Loucy (cell line): ENCODE data around the gene METTL4.

Experiments
- H2AFZ ChIP-seq: fragments of 200-600 bp; sonication (generic); 2 replicates; pipeline ENCODE4 v1.6.0; 2016; ENCODE audit warnings: antibody characterized with exemption, mild to moderate bottlenecking, low read length, moderate library complexity
- H3F3A ChIP-seq: fragments of 200-600 bp; 2 replicates; pipeline ENCODE4 v1.6.0; 2016; ENCODE audit warnings: antibody characterized with exemption, low read depth, mild to moderate bottlenecking
- H3K27me3 ChIP-seq: fragments of 200-600 bp; sonication (generic); 2 replicates; pipeline ENCODE4 v1.6.1; 2014; ENCODE audit warnings: low read length, mild to moderate bottlenecking; ENCODE audit not compliant: insufficient read depth, poor library complexity, severe bottlenecking
- H3K36me3 ChIP-seq: fragments of 200-600 bp; sonication (generic); 2 replicates; pipeline ENCODE4 v1.6.1; 2016; ENCODE audit warnings: low read length; ENCODE audit not compliant: insufficient read depth
- H3K4me1 ChIP-seq: fragments of 200-600 bp; sonication (generic); 2 replicates; pipeline ENCODE4 v1.5.1; 2014; ENCODE audit warnings: low read length, mild to moderate bottlenecking; ENCODE audit not compliant: insufficient read depth, poor library complexity, severe bottlenecking
- H3K4me2 ChIP-seq: fragments of 200-600 bp; sonication (generic); 2 replicates; pipeline ENCODE4 v1.6.0; 2014; ENCODE audit warnings: antibody characterized with exemption, low read length, low read depth, mild to moderate bottlenecking; ENCODE audit not compliant: poor library complexity, severe bottlenecking
- H3K4me3 ChIP-seq: fragments of 200-600 bp; sonication (generic); 2 replicates; pipeline ENCODE4 v1.5.1; 2014; ENCODE audit warnings: low read length, mild to moderate bottlenecking, mixed read lengths; ENCODE audit not compliant: poor library complexity, severe bottlenecking
- H3K79me2 ChIP-seq: fragments of 200-600 bp; sonication (generic); 2 replicates; pipeline ENCODE4 v1.6.1; 2014; ENCODE audit warnings: low read length; ENCODE audit not compliant: insufficient read depth
- H3K9ac ChIP-seq: fragments of 200-600 bp; sonication (generic); 2 replicates; pipeline ENCODE4 v1.6.0; 2014; ENCODE audit warnings: mild to moderate bottlenecking, low read depth, low read length, moderate library complexity; ENCODE audit not compliant: poor library complexity, severe bottlenecking
- H3K9me2 ChIP-seq: fragments of 200-600 bp; sonication (generic); replicated peaks from 2 replicates; pipeline ENCODE4 v1.6.1; 2016; ENCODE audit warnings: low read depth, low read length, mixed read lengths
- H3K9me3 ChIP-seq: fragments of 200-600 bp; sonication (generic); 2 replicates; pipeline ENCODE4 v1.6.1; 2014; ENCODE audit warnings: mild to moderate bottlenecking, antibody characterized with exemption, low read length, low read depth; ENCODE audit not compliant: insufficient read depth
- H4K20me1 ChIP-seq: fragments of 200-600 bp; sonication (generic); 2 replicates; pipeline ENCODE4 v1.6.0; 2014; ENCODE audit warnings: antibody characterized with exemption, low read length, mild to moderate bottlenecking; ENCODE audit not compliant: insufficient read depth, poor library complexity, severe bottlenecking
- CTCF ChIP-seq: fragments of 200-600 bp; sonication (generic); conservative IDR thresholded peaks from 2 replicates; pipeline ENCODE4 v1.5.1; 2014; ENCODE audit warnings: mild to moderate bottlenecking, antibody characterized with exemption, low read length
- EZH2phosphoT487 ChIP-seq: fragments of 200-600 bp; IDR thresholded peaks from 2 replicates; pipeline ENCODE4 v1.6.1; 2018; ENCODE audit warnings: antibody characterized with exemption, mild to moderate bottlenecking, moderate library complexity, borderline replicate concordance

The METTL4 gene

GRCh38 chr18:2537296-2537695 lies 34.0 kb downstream of the METTL4 start:
- Histone ChIP-seq H3F3A (no peaks in the 10 kb centered on the region), H3K36me3 (no peaks in the 10 kb centered on the region), H3K27me3 (no peaks in the 10 kb centered on the region), H3K9me2 (no peaks in the 10 kb centered on the region), H3K9me3 (no peaks in the 10 kb centered on the region), H3K79me2 (no peaks in the 10 kb centered on the region), H3K4me2 (no peak overlapping the region), H3K4me3 (no peak overlapping the region), H3K9ac (no peak overlapping the region), H3K4me1 (peaks cover 4% of the 10 kb centered on the region), H4K20me1 (no peaks in the 10 kb centered on the region), H2AFZ (no peak overlapping the region)
- TF ChIP-seq CTCF (no peak), EZH2phosphoT487 (no peak)

GRCh38 chr18:2536493-2536892 lies 34.8 kb downstream of the METTL4 start:
- TF ChIP-seq CTCF (no peak), EZH2phosphoT487 (no peak)
- H3K36me3 ChIP-seq, result no peaks in the 10 kb centered on the region
- H3K27me3 ChIP-seq, result no peaks in the 10 kb centered on the region
- H2AFZ ChIP-seq, result no peak overlapping the region
- H3K4me3 ChIP-seq, result no peak overlapping the region
- no peak overlapping the region for H3K4me2 ChIP-seq
- H3K9me3 ChIP-seq, result no peaks in the 10 kb centered on the region
- no peaks in the 10 kb centered on the region for H3K79me2 ChIP-seq
- H3F3A ChIP-seq, result no peaks in the 10 kb centered on the region
- H3K9me2 ChIP-seq, result no peaks in the 10 kb centered on the region
- peaks cover 4% of the 10 kb centered on the region for H3K4me1 ChIP-seq
- H4K20me1 ChIP-seq, result no peaks in the 10 kb centered on the region
- no peak overlapping the region for H3K9ac ChIP-seq

GRCh38 chr18:2536063-2536462 lies 35.2 kb downstream of the METTL4 start:
- Histone ChIP-seq H3K9me3 (no peaks in the 10 kb centered on the region), H3K4me1 (peaks cover 4% of the 10 kb centered on the region), H3K4me3 (no peak overlapping the region), H3K9me2 (no peaks in the 10 kb centered on the region), H3F3A (no peaks in the 10 kb centered on the region), H2AFZ (no peak overlapping the region), H3K79me2 (no peaks in the 10 kb centered on the region), H3K4me2 (no peak overlapping the region), H3K9ac (no peak overlapping the region), H4K20me1 (no peaks in the 10 kb centered on the region), H3K27me3 (no peaks in the 10 kb centered on the region), H3K36me3 (no peaks in the 10 kb centered on the region)
- TF ChIP-seq EZH2phosphoT487 (no peak), CTCF (no peak)
